Ramos (cell line): ENCODE results near the gene SMAD6.

Experiments
- in situ Hi-C: fragments of 300-500 bp; cut with MboI; formaldehyde crosslinking; loops from one replicate; pipeline ENCODE4 v1.14.3; 2022; ENCODE audit warnings: low sequenced_read_pairs; ENCODE audit not compliant: unreplicated experiment

Gene SMAD6

GRCh38 chr15:66701422-66702034 is 508 bp upstream of the SMAD6 start:
- in situ Hi-C loops, result no loop called here

GRCh38 chr15:66702787-66703539 is 927 bp downstream of the SMAD6 start:
- in situ Hi-C loops, result no loop called here

GRCh38 chr15:66703540-66703941 is 1.5 kb downstream of the SMAD6 start:
- in situ Hi-C loops, result no loop called here

- in situ Hi-C loops, result no loop called here
Observed at GRCh38 chr15:66704019-66704802, 2.2 kb downstream of the SMAD6 start.

- in situ Hi-C loops, result no loop called here
Observed at GRCh38 chr15:66704803-66705153, 2.7 kb downstream of the SMAD6 start.

GRCh38 chr15:66705277-66706146 is 3.5 kb downstream of the SMAD6 start:
- in situ Hi-C loops, result no loop called here

GRCh38 chr15:66706225-66706732 is 4.2 kb downstream of the SMAD6 start:
- in situ Hi-C loops, result no loop called here

GRCh38 chr15:66706840-66707239 is 4.8 kb downstream of the SMAD6 start:
- in situ Hi-C loops, result no loop called here

GRCh38 chr15:66707310-66708082 is 5.5 kb downstream of the SMAD6 start:
- in situ Hi-C loops, result no loop called here

GRCh38 chr15:66708389-66708788 is 6.4 kb downstream of the SMAD6 start:
- in situ Hi-C loops, result no loop called here

- in situ Hi-C loops, result no loop called here
Observed at GRCh38 chr15:66709884-66710283, 7.8 kb downstream of the SMAD6 start.

- in situ Hi-C loops, result no loop called here
Observed at GRCh38 chr15:66711260-66711659, 9.2 kb downstream of the SMAD6 start.

GRCh38 chr15:66711862-66712261 is 9.8 kb downstream of the SMAD6 start:
- in situ Hi-C loops, result no loop called here

GRCh38 chr15:66713843-66714508 is 11.9 kb downstream of the SMAD6 start:
- in situ Hi-C loops, result no loop called here

GRCh38 chr15:66714543-66714981 is 12.5 kb downstream of the SMAD6 start:
- in situ Hi-C loops, result no loop called here

- in situ Hi-C loops, result no loop called here
Observed at GRCh38 chr15:66715181-66715624, 13.2 kb downstream of the SMAD6 start.

- in situ Hi-C loops, result no loop called here
Observed at GRCh38 chr15:66715720-66716655, 14.0 kb downstream of the SMAD6 start.

- in situ Hi-C loops, result no loop called here
Observed at GRCh38 chr15:66716656-66717020, 14.6 kb downstream of the SMAD6 start.
